ENCODE measurements around the gene SULT4A1. TPM values are rescaled to one million over a fixed set of nuclear protein-coding genes. Genes with fewer than 3 reads are reported as not detected.

Gene SULT4A1
- total RNA-seq, 4 donors from 2014 or later = 0.25 to 0.46 TPM; not detected in 2

DNA sequence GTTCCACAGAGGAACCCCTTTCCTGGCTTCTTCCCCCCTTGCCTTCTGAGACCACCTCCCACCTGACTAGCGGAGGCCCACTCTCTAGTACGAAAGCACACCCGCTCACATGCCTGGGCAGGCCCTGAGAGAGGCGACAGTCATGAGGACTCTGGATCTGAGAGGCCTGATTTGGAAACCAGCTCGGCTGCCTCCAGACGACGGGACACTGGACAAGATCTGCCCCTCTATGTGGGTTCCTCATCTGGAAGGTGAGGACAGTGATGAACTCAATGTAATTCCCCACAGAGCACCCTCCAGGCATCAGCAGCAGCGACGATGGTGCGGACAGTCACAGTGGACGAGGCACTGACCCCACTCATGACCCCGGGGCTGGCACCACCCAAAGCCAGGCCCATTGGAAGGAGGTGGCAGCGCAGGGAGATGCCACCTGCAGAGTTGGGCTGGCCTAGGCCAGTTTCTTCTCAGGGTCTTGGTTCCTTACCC, 7.5 kb downstream of the SULT4A1 start:
- DNase-seq (ENCODE audit: low spot score) (no peak), ATAC-seq (ENCODE audit: low FRiP score) (no peak)

DNA sequence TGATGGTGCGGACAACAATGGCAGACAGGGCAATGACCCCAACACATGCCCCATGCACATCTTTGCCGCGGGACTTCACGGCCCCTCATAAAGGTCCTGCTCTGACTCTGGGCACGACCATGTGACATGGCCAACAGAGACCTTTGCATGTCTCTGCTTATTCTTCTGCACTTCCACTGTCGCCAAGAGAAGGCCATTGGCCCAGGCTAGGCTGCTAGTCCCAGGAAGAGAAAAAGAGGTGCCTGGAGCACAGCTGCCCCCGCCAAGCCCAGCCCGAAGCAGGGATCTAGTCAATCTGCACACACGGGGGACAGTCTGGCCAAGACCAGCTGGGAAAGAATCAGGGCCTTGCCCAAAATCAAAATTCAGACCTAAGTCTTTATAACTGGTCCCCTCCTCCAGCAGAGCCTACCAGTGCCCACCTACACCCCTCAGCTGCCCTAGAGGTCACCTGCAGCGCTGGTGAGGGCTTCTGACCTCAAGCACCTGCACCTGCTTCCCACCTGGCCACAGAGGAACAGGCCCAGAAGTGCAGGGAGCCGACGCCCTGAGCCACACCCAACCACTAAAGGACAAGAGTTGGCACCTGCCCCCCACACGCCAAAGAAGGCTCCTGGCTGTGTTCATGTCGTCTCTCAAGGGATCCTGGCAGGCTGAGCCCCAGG, 8.1 kb downstream of the SULT4A1 start:
- TF ChIP-seq, protein P1, sequence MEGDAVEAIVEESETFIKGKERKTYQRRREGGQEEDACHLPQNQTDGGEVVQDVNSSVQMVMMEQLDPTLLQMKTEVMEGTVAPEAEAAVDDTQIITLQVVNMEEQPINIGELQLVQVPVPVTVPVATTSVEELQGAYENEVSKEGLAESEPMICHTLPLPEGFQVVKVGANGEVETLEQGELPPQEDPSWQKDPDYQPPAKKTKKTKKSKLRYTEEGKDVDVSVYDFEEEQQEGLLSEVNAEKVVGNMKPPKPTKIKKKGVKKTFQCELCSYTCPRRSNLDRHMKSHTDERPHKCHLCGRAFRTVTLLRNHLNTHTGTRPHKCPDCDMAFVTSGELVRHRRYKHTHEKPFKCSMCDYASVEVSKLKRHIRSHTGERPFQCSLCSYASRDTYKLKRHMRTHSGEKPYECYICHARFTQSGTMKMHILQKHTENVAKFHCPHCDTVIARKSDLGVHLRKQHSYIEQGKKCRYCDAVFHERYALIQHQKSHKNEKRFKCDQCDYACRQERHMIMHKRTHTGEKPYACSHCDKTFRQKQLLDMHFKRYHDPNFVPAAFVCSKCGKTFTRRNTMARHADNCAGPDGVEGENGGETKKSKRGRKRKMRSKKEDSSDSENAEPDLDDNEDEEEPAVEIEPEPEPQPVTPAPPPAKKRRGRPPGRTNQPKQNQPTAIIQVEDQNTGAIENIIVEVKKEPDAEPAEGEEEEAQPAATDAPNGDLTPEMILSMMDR (IDR thresholded peaks at IDR 0.05) = no peak
- DNase-seq (ENCODE audit: low spot score) (no peak), ATAC-seq (ENCODE audit: low FRiP score) (no peak)

More for the DNA sequence above, 7.5 kb downstream of the SULT4A1 start:
- TF ChIP-seq, protein P1 (IDR thresholded peaks at IDR 0.05) = no peak

DNA sequence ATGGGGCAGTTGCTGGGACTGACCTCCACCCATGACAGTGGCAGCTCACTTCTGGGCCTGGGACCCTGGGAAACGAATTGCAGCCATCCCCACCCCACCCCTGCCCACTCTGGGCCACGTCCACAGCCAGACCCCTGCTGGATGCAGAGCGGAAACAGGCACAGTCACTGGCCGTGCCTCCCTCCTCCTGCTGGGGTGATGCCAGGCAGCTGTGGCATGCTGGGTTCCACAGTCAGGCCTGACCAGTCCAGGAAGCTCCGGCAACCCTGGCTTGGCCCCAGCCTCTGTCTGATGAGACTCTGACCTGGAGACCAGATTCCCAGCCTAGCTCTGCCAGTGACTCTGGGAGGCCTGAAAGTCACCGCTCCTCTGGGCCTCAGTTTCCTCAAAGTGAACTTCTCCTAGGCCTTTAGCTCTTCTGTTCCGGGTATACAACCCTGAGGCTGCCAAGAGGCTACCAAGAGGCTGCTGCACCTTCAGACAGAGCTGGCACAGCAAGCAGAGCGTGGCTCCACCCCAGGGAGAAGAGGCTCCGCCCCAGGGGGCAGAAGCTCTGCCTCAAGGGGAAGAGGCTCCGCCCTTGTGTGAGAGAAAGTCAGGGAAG, 8.9 kb downstream of the SULT4A1 start:
- TF ChIP-seq, protein P1 (IDR thresholded peaks at IDR 0.05) = no peak
- ATAC-seq (ENCODE audit: low FRiP score) (no peak), DNase-seq (ENCODE audit: low spot score) (no peak)

DNA sequence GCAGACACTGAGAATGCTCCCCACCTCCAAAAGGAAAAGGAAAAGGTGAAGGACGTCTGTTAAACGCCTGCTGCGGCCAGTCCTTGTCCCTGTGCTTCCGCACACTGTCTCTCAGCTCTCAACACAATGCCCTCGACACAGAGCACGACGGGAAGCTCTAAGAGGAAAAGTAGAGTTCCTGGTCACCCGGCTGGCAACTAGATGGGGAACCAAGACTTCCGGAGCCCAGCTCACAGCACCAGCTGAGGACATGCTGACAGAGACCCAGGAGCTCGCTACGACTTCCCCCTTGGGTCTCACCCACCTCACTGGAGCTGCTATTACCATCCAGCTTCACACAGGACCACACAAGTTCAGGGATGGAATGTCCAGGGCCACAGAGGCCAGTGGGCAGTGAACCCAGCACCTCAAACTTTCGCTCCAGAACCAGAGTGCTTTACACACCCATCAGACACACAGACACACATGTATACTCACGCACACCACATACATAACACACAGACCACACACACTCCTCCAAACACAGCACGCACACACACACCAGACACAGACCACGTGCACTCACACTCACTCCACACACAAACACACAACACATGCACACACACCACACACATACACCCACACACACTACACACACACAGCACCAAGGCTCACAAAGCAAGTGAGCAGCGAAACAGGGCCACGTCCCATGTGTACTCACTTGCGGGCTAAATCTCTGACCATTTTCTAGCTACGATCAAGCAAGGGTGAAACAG, 9.6 kb downstream of the SULT4A1 start:
- TF ChIP-seq, protein P1 (IDR thresholded peaks at IDR 0.05) = no peak
- no peak for DNase-seq (ENCODE audit: low spot score)
- ATAC-seq (ENCODE audit: low FRiP score) = no peak

DNA sequence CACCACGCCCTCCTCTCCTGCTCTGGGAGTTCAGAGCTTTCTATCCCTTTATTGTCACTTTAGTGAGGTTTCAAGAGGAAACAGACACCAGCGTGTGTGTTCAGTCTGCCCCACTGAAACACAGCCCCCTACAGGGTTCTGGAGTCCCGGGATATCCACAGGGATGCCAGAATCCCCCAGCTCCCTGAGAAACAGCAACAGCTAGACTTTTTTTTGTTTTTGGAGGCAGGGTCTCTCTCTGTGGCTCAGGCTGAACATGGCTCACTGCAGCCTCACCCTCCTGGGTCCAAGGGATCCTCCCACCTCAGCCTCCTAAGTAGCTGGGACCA, 10.4 kb downstream of the SULT4A1 start:
- DNase-seq (ENCODE audit: low spot score) (no peak), ATAC-seq (ENCODE audit: low FRiP score) (no peak)
- TF ChIP-seq, protein P1 (IDR thresholded peaks at IDR 0.05) = no peak

DNA sequence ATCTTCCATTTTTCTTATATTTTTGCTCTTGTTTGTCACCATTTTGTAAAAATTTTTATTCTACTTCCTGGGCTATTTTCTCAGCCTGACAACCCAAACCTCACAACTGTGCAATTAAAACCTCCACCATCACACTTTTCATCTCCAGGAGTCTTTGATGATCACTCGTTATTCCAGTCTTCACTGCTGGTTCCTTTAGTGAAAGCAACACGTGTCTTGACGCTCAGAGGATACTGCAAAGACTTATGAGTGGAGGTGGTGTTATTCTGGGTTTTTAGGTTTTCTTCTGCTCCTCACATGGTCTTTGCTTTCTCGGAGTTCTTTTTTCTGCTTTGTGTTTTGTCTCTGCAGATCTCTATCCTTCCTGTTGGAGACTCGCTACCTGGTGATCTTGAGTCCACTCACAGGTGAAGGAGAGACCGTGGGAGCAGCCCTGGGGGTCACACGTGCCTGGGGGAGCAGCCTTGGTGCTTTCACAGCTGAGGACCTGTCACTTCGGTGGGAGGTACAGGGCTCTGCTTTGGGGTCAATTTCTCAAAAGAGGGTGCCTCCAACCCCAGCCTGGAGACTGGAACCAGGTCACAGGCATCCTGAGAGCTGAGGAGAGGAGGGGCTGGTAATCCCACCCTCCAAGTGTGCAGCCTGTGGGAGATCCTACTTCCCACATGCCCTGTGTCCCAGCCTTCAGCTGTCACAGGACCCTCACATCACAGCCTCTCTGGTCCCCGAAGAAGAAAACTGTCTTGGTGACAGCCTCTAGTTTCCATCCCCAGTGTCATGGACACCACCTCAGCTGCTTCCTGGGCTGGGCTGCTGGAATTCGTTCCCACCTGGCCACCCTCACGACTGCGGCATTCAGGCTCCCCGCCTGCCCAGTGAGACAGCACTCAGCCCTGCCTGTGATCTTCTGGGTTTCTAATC, 11.0 kb downstream of the SULT4A1 start:
- DNase-seq (ENCODE audit: low spot score) (no peak), ATAC-seq (ENCODE audit: low FRiP score) (no peak)
- TF ChIP-seq, protein P1 (IDR thresholded peaks at IDR 0.05) = no peak
